ENCODE results near the gene EMC1.
"Not testable (repeated sequence)": the region's sequence is repeated elsewhere in the genome, so short reads cannot be mapped to it uniquely, and the experiment has no call there.

EMC1 gene

GRCh38 chr1:19190468-19190867 is 60.9 kb downstream of the EMC1 start:
- no peak for DNase-seq (ENCODE audit: low read depth in 3 of 3)

DNA sequence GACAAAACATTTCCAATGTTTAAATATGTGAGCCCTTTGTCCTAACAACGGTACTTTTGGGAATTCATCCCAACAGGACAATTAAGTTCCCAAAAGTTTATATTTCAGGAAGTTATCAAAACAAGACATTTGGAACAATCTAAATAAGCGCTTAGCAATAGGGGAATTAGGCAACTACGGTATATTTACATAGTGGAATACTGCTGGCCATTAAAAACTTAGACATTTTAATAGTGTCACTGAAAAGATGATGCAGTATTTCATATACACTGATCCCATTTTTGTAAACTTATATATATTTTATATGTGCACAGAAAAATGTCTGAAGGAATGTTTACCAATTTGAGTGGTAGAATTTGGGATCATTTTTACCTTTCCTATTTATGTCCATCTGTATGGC is 62.1 kb downstream of the EMC1 start:
- no peak for DNase-seq (ENCODE audit: low read depth in 3 of 3)

- DNase-seq (ENCODE audit: low read depth in 3 of 3): no peak
These were observed 63.5 kb downstream of the EMC1 start for GRCh38 chr1:19187852-19188251.

DNA sequence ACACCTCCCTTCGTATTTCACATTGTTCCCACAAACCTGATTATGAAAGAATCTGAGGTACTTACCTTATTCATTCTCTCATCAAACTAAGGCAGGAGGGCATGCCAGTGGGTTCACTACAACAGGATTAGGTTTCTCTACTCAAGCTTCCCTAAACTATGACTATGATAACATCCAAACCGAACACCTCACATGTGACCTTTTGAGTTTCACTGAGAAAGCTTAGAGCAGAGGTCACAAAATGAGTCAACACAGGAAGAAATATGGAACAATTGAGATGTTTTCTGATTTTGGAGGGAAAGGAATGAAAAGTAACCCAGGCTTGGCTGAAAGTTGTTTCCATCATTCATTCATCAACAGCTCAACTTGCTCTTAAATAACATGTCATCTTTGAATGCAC is 65.3 kb downstream of the EMC1 start:
- DNase-seq (ENCODE audit: low read depth in 3 of 3): no peak

DNA sequence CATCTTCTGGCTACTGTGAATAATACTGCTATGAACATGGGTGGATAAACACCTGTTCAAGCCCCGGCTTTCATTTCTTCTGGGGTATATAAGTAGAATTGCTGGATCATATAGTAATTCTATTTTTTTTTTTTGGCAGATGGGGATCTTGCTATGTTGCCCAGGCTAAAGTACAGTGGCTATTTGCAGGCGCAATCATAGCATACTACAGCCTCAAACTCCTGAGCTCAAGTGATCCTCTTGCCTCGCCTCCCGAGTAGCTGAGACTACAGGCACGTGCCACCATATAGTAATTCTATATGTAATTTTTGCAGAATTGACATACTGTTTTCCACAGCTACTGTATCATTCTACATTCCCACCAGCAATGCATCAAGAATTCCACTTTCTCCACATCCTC is 69.1 kb downstream of the EMC1 start:
- DNase-seq (ENCODE audit: low read depth in 3 of 3): no peak

DNA sequence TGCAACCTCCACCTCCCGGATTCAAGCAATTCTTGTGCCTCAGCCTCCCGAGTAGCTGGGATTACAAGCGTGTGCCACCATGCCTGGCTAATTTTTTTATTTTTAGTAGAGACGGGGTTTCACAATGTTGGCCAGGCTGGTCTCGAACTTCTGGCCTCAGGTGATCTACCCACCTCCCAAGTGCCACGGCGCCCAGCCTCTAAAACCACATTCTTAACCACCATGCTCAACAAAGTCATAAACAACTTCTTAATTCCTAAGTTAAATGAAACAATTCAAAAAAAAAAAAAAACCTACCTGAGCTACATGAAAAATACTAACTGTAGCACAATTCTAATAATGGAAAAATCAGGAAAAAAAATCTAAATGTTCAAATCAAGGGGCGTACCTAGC is 71.1 kb downstream of the EMC1 start:
- DNase-seq (ENCODE audit: low read depth in 3 of 3): not testable (repeated sequence)

DNA sequence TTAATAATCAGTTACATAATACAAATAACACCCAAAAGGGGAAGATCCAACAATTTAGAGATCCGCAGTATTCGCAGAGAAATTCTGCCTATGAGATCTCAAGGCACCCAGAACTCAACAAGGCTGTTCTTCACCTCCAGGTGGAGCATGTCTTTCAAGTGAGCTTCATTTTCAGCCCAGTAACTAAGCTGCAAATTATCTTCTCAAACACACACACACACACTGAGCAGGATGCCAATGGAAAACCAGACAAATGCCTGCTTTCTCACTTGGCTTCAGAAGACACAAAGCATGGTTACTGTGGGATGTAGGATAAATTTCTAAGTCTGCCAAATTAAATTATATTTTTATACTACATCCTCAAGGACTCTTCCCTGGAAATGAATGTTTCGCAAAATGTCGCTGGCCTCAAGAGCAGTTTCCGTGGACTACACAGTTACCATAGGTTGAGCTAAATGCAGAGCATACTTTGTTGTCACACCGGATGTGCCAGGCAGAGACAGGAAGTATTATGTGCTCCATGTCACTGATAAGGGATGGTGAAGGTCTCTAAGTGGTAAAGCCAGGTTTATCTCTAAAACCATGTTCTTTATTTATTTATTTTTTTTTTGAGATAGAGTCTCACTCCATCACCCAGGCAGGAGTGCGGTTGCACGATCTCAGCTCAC is 71.6 kb downstream of the EMC1 start:
- peak in 1 of 3 donors; percentile 7 for DNase-seq (ENCODE audit: low read depth in 3 of 3)

- DNase-seq (ENCODE audit: low read depth in 3 of 3): no peak
These were observed 72.5 kb downstream of the EMC1 start for GRCh38 chr1:19178734-19179398.

GRCh38 chr1:19177811-19178210 is 73.5 kb downstream of the EMC1 start:
- no peak for DNase-seq (ENCODE audit: low read depth in 3 of 3)

DNA sequence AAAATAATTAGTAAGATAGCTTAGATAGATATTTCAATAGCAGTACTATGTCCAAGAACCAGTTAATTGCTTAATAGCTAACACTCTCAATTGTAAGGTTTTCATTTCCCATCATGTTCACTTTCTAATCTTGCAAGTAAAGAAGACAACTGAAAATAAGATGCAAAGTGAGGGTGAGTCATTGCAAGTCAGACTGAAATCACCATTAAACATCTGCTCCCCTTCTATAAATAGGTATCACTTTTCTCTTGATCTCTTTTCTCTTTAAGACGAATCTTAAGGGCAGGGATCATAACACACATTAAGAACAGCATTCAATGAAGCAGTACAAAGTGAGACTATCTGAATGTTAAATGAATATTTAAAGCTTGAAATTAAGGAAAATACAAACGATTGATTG is 81.7 kb downstream of the EMC1 start:
- DNase-seq (ENCODE audit: low read depth in 3 of 3): no peak

DNA sequence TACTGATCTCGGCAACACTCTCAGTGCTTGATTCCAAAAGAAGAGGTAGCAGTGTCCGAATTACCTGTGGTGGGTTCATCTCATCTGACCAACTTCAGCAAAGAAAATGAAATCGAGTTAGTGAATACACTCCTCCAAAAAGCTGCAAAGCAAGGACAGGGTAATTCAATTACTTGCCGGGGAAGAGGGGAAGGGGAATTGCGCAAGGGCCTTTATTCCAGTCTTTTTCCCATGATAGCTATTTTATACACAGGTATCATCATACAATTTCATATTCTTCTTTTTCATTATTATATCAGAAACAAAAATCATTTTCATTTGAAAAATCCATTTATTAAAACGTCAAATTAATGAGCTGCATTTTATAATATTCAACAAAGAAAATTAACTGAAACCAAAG is 84.2 kb downstream of the EMC1 start:
- DNase-seq (ENCODE audit: low read depth in 3 of 3): no peak

DNA sequence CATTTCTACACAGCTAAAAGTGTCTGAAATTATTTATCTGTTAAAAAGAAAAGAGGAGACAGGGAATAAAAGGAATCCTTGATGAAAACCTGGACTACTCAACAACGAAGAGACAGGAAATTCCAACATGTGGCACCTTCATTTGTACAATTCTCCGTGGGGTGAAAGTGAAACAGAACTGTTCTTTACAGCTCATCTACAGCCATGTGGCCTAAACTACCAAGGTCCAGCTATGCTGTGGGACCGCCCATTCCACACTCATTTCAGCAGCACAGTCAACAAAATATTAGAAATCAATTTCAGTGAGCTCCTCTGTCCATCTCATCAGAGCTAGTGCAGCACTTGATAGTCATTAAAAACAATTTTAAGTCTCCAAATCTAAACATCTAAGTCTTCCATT is 85.3 kb downstream of the EMC1 start:
- DNase-seq (ENCODE audit: low read depth in 3 of 3): no peak
